ENCODE data around the gene FRMD6. TPM values are rescaled to one million over a fixed set of nuclear protein-coding genes. Genes with fewer than 3 reads are reported as not detected.

Gene FRMD6
- total and polyA plus RNA-seq, 9 of the 15 experiments (the other 6 are each of a cell fraction or from before 2014, with no cell fraction given) = 0.11 to 0.92 (median 0.53) TPM

- Histone ChIP-seq H3K27me3 (ENCODE audit: control insufficient read depth in 2 of 2, insufficient read depth in 2 of 2, low read length in 2 of 2) (peaks cover 0 to 5% of the 10 kb centered on the region in 2 experiments; a peak in 1 of 5 replicates), H3K27ac (ENCODE audit: extremely low read depth, low read depth, low read length) (no peak overlapping the region), H3K9ac (ENCODE audit: insufficient read depth in 1 of 2, low read depth in 2 of 2, low read length in 2 of 2) (no peak overlapping the region), H3K4me2 (ENCODE audit: insufficient read depth, low read length) (no peak overlapping the region), H3K36me3 (ENCODE audit: control insufficient read depth, insufficient read depth, low read length) (no peaks in the 10 kb centered on the region), H3K79me2 (ENCODE audit: control insufficient read depth, insufficient read depth, low read length) (no peaks in the 10 kb centered on the region), H3K9me3 (replicated peaks; ENCODE audit: control insufficient read depth, insufficient read depth, low read depth, low read length) (no peaks in the 10 kb centered on the region), H3K4me1 (replicated peaks in 1 of 2; ENCODE audit: control insufficient read depth in 2 of 2, insufficient read depth in 2 of 2, low read length in 2 of 2) (no peaks in the 10 kb centered on the region), H4K20me1 (replicated peaks; ENCODE audit: control insufficient read depth, insufficient read depth, low read length) (no peaks in the 10 kb centered on the region), H3K4me3 (no peak overlapping the region), H2AFZ (ENCODE audit: low read depth, low read length) (no peak overlapping the region), H3K9me1 (ENCODE audit: control insufficient read depth, insufficient read depth, low read length) (no peaks in the 10 kb centered on the region)
- BruUV-seq (replicated peaks) = no TSS peak
- DNase-seq (ENCODE audit: extremely low read depth in 1 of 4, low spot score in 3 of 4) (no peak), FAIRE-seq (no peak), ATAC-seq (no peak)
- WGBS (ENCODE audit: insufficient coverage, low coverage, missing lambda C conversion rate) = 4% methylated on average over 3 of the region's 3 CpGs
- intact Hi-C loops (cut with micrococcal nuclease) = no loop called here
- CTCF ChIA-PET (ENCODE audit: low intra/inter-chr PET ratio) = no interaction called here
- TF ChIP-seq MTA2 (IDR thresholded peaks at IDR 0.05; ENCODE audit: low read depth) (no peak), FOXP4 (CRISPR knock-in tag; IDR thresholded peaks at IDR 0.05; ENCODE audit: borderline replicate concordance) (no peak)
- POLR2A ChIA-PET = no interaction called here
- in situ Hi-C loops (cut with MboI) = no loop called here
Measured at GRCh38 chr14:51704545-51704944, 52.8 kb downstream of the FRMD6 start.

- in situ Hi-C loops (cut with MboI) = no loop called here
- Histone ChIP-seq H3K4me1 (replicated peaks in 1 of 2; ENCODE audit: control insufficient read depth in 2 of 2, insufficient read depth in 2 of 2, low read length in 2 of 2) (no peaks in the 10 kb centered on the region), H3K27ac (ENCODE audit: extremely low read depth, low read depth, low read length) (no peak overlapping the region), H3K27me3 (ENCODE audit: control insufficient read depth in 2 of 2, insufficient read depth in 2 of 2, low read length in 2 of 2) (peaks cover 0 to 5% of the 10 kb centered on the region in 2 experiments; a peak in 1 of 5 replicates), H3K36me3 (ENCODE audit: control insufficient read depth, insufficient read depth, low read length) (no peaks in the 10 kb centered on the region), H3K4me2 (ENCODE audit: insufficient read depth, low read length) (no peak overlapping the region), H3K9ac (ENCODE audit: insufficient read depth in 1 of 2, low read depth in 2 of 2, low read length in 2 of 2) (no peak overlapping the region), H3K9me3 (replicated peaks; ENCODE audit: control insufficient read depth, insufficient read depth, low read depth, low read length) (no peaks in the 10 kb centered on the region), H4K20me1 (replicated peaks; ENCODE audit: control insufficient read depth, insufficient read depth, low read length) (no peaks in the 10 kb centered on the region), H3K79me2 (ENCODE audit: control insufficient read depth, insufficient read depth, low read length) (no peaks in the 10 kb centered on the region), H2AFZ (ENCODE audit: low read depth, low read length) (no peak overlapping the region), H3K9me1 (ENCODE audit: control insufficient read depth, insufficient read depth, low read length) (no peaks in the 10 kb centered on the region), H3K4me3 (no peak overlapping the region)
- TF ChIP-seq ZNF282 (CRISPR knock-in tag; IDR thresholded peaks at IDR 0.05) (no peak), TCF7L2 (IDR thresholded peaks at IDR 0.05; ENCODE audit: low read depth, low read length) (no peak), POLR2AphosphoS5 (IDR thresholded peaks at IDR 0.05; ENCODE audit: control insufficient read depth, insufficient read depth, low read depth, low read length) (no peak)
- WGBS (ENCODE audit: insufficient coverage, low coverage, missing lambda C conversion rate) = 0% methylated on average over 2 of the region's 2 CpGs
- DNase-seq (ENCODE audit: extremely low read depth in 1 of 4, low spot score in 3 of 4) = no peak
- ChIA-PET POLR2A (interaction anchor here (0.7 kb wide), 1 partner anchor 207 kb away, joined by 3 read pairs; no protein-coding TSS in a partner anchor), CTCF (ENCODE audit: low intra/inter-chr PET ratio) (no interaction called here)
- BruUV-seq (replicated peaks) = no TSS peak
- FAIRE-seq = no peak
- ATAC-seq = no peak
- intact Hi-C loops (cut with micrococcal nuclease) = no loop called here
Measured at GRCh38 chr14:51707327-51707726, 55.6 kb downstream of the FRMD6 start.
